Glutamatergic neuron (in vitro differentiated cells): Measurements from ENCODE around the gene ELF1. TPM values are rescaled to one million over a fixed set of nuclear protein-coding genes. Genes with fewer than 3 reads are reported as not detected.
"Not testable (repeated sequence)": the region's sequence is repeated elsewhere in the genome, so short reads cannot be mapped to it uniquely, and the experiment has no call there.

Experiments used
- DNase-seq: peaks from one replicate; pipeline ENCODE4 v3.0.0; 2022
- H3K27ac Mint-ChIP-seq: one replicate; pipeline ENCODE4 v1.8.0; 2020; ENCODE audit warnings: mild to moderate bottlenecking, mixed read lengths, inconsistent platforms; ENCODE audit not compliant: unreplicated experiment
- H3K27me3 Mint-ChIP-seq: one replicate; pipeline ENCODE4 v1.8.0; 2020; ENCODE audit warnings: mild to moderate bottlenecking, moderate library complexity, mixed read lengths, inconsistent platforms; ENCODE audit not compliant: unreplicated experiment
- H3K36me3 Mint-ChIP-seq: one replicate; pipeline ENCODE4 v1.8.0; 2020; ENCODE audit warnings: mild to moderate bottlenecking, mixed read lengths, inconsistent platforms; ENCODE audit not compliant: unreplicated experiment
- H3K4me1 Mint-ChIP-seq: one replicate; pipeline ENCODE4 v1.8.0; 2020; ENCODE audit warnings: mild to moderate bottlenecking, low read depth, mixed read lengths, inconsistent platforms; ENCODE audit not compliant: unreplicated experiment
- H3K4me3 Mint-ChIP-seq: one replicate; pipeline ENCODE4 v1.8.0; 2020; ENCODE audit warnings: mild to moderate bottlenecking, mixed read lengths, inconsistent platforms; ENCODE audit not compliant: unreplicated experiment
- H3K9me3 Mint-ChIP-seq: one replicate; pipeline ENCODE4 v1.8.0; 2020; ENCODE audit warnings: mild to moderate bottlenecking, moderate library complexity, mixed read lengths, inconsistent platforms; ENCODE audit not compliant: unreplicated experiment
- total RNA-seq: library from RNA; stranded (reverse); fragmentation: NEBNext Ultra II Directional; extraction: Animal tissue kit (Norgen Biotek cat#: 25700); gene quantifications from one replicate; pipeline ENCODE4 v1.2.1, GENCODE V29; 2021; ENCODE audit not compliant: unreplicated experiment
- TF ChIP-seq, protein P1 (sequence below): fragments of 200-600 bp; sonication (generic); IDR thresholded peaks from one replicate; pipeline ENCODE4 v1.5.0; 2021; ENCODE audit not compliant: partially characterized antibody, unreplicated experiment

The ELF1 gene
- total RNA-seq, 1 donor from 2014 or later: 9.8 TPM

DNA sequence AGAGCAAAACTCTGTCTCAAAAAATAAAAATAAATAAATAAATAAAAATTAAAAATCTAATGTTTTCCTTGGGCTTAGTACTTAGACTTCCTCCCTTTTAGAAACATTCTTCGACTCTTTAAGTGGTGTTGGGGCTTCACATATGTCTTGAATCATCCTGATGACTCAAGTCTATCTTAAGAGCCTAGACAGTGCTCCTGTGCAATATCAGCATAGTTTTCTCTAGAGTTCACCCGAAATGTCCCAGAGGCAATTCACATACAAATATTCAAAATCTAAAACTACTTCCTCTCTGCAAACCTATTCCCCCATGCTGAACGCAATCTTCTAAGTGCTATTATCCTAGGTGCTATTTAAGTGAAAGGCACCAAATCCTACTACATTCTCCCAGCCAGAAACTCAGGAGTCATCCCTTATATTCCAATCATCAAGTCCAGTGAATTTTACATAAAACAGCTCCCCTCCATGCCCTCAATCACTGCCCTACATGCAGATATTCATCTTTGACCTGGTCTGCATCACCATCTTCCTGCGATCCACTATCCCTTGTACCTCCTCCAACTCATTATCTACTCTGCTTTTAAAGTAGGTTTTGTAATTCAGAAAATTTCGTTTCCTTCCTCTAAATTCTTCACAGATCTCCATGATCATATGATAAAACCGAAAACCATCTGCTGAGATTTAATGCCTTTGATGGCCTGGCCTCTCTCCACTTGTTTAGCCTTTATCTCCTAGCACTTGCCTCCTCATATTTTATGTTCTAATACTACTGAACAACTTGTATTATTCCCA, 102.7 kb downstream of the ELF1 start:
- no peak overlapping the region for H3K4me3 Mint-ChIP-seq
- no peaks in the 10 kb centered on the region for H3K36me3 Mint-ChIP-seq
- peaks cover 7% of the 10 kb centered on the region for H3K4me1 Mint-ChIP-seq
- H3K9me3 Mint-ChIP-seq: peaks cover 3% of the 10 kb centered on the region
- TF ChIP-seq, protein P1, sequence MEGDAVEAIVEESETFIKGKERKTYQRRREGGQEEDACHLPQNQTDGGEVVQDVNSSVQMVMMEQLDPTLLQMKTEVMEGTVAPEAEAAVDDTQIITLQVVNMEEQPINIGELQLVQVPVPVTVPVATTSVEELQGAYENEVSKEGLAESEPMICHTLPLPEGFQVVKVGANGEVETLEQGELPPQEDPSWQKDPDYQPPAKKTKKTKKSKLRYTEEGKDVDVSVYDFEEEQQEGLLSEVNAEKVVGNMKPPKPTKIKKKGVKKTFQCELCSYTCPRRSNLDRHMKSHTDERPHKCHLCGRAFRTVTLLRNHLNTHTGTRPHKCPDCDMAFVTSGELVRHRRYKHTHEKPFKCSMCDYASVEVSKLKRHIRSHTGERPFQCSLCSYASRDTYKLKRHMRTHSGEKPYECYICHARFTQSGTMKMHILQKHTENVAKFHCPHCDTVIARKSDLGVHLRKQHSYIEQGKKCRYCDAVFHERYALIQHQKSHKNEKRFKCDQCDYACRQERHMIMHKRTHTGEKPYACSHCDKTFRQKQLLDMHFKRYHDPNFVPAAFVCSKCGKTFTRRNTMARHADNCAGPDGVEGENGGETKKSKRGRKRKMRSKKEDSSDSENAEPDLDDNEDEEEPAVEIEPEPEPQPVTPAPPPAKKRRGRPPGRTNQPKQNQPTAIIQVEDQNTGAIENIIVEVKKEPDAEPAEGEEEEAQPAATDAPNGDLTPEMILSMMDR: no peak
- no peaks in the 10 kb centered on the region for H3K27me3 Mint-ChIP-seq
- no peak overlapping the region for H3K27ac Mint-ChIP-seq
- DNase-seq: no peak

DNA sequence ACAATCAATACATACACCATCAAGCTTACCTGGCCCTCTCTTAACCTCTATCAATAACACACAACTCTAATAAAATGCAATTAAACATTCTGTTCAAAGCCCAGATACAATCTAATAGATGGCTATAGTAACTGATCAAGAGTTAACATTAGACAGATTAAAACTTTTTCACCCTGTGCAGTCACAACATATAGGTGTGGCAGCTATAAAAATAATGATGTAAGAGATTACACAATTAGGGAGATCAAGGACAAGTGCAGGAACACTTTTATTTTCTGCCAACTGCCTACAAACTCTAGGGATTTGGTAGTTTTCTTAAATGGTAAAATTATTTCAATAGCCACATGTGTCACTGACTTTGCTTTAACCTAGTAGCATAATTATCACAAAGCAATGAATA, 104.3 kb downstream of the ELF1 start:
- not testable (repeated sequence) for H3K36me3 Mint-ChIP-seq, DNase-seq, H3K4me3 Mint-ChIP-seq, H3K27ac Mint-ChIP-seq, H3K9me3 Mint-ChIP-seq, H3K4me1 Mint-ChIP-seq, H3K27me3 Mint-ChIP-seq

DNA sequence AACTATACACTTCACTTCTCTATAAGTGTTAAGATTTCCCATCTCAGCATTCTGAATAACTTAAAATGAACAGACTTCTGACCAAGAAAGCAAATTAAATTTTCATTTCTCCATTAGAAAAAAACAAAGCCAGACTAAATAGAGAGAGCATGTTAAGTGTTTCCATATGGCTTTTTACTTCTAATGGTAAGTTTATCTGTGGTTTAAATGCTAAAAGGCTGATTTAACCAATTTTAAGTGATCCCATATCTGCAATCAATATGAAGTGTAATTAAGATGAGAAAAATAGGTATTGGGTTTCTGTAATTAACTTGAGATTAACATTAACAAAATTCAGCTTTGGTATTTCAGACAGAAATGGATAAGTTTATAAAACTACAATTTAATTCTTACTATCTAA, 107.8 kb downstream of the ELF1 start:
- H3K4me3 Mint-ChIP-seq: no peak overlapping the region
- no peaks in the 10 kb centered on the region for H3K4me1 Mint-ChIP-seq
- H3K27ac Mint-ChIP-seq: no peak overlapping the region
- H3K36me3 Mint-ChIP-seq: no peaks in the 10 kb centered on the region
- TF ChIP-seq, protein P1: no peak
- DNase-seq: no peak
- no peaks in the 10 kb centered on the region for H3K27me3 Mint-ChIP-seq
- no peaks in the 10 kb centered on the region for H3K9me3 Mint-ChIP-seq

DNA sequence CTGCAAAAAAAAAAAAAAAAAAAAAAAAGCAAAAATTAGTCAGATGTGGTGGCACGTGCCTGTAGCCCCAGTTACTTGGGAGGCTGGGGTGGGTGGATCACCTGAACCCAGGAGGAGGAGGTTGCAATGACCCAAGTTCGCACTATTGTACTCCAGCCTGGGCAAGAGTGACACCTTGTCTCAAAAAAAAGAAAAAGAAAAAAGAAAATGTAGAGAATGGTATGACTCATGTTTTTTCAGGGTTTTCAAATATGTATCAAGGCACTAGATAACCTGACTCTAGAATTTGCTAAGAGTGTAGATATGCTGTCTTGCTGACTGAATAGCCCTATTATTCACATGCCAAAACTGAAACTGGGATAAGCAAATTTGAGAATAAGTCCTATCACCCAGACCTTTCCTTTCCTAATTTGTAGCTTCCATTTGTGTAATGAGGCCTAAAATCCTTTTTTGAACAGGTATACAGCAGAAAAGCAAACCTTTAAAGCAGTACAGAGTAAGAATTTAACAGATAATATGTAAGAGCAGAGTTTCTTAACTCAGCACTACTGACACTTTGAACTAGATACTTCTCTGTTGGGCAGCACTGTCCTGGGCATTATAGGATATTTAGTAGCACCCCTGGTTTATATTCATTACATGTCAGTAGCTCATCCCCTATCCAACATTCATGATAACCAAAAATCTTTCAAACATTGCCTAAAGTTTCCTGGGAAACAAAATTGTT, 108.6 kb downstream of the ELF1 start:
- TF ChIP-seq, protein P1: no peak
- no peaks in the 10 kb centered on the region for H3K4me1 Mint-ChIP-seq
- H3K4me3 Mint-ChIP-seq: no peak overlapping the region
- H3K9me3 Mint-ChIP-seq: no peaks in the 10 kb centered on the region
- no peaks in the 10 kb centered on the region for H3K27me3 Mint-ChIP-seq
- H3K36me3 Mint-ChIP-seq: no peaks in the 10 kb centered on the region
- no peak for DNase-seq
- no peak overlapping the region for H3K27ac Mint-ChIP-seq

DNA sequence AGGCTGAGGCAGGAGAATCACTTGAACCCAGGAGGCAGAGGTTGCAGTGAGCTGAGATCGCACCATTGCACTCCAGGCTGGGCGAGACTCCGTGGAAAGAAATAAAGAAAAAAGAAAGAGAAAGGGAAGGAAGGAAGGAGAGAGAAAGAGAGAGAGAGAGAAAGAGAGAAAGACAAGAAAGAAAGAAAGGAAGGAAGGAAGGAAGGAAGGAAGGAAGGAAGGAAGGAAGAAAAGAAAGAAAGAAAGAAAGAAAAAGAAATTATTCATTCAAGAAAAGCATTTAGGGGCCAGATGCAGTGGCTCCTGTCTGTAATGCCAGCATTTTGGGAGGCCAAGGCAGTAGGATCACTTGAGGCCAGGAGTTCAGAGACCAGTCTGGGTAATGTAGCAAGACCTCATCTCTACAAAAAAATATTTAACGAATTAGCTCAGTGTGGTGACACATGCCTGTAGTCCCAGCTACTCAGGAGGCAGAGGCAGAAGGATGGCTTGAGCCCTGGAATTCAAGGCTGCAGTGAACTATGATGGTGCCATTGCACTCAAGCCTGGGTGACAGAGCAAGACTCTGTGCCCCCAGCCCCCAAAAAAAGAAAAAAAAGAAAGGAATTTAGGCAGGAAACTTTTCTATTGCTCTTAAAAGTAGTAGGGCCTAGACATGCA, 109.4 kb downstream of the ELF1 start:
- H3K4me3 Mint-ChIP-seq, DNase-seq, H3K4me1 Mint-ChIP-seq: not testable (repeated sequence)

More for the DNA sequence above, 109.4 kb downstream of the ELF1 start:
- H3K27ac Mint-ChIP-seq, H3K9me3 Mint-ChIP-seq, H3K27me3 Mint-ChIP-seq, H3K36me3 Mint-ChIP-seq: not testable (repeated sequence)
